LNCaP clone FGC (cell line): ENCODE data around the gene YIPF3.

Source experiments
- DNase-seq: peaks from one replicate; pipeline ENCODE4 v3.0.0-alpha.2; 2011; ENCODE audit warnings: low read depth
- H3K4me3 ChIP-seq: 2 replicates; pipeline ENCODE4 v1.5.1; 2011; ENCODE audit warnings: mild to moderate bottlenecking, low read depth, low read length, control low read depth
- CTCF ChIP-seq: IDR thresholded peaks from 2 replicates; pipeline ENCODE4 v1.5.1; 2012; ENCODE audit warnings: mild to moderate bottlenecking; ENCODE audit not compliant: control insufficient read depth, insufficient read depth; ENCODE audit errors: extremely low read depth

The YIPF3 gene

GRCh38 chr6:43478008-43478372, 38.7 kb downstream of the YIPF3 start:
- H3K4me3 ChIP-seq, result peak overlapping the region; percentile 85
- DNase-seq, result no peak
- no peak for TF ChIP-seq CTCF

GRCh38 chr6:43477235-43478007, 39.3 kb downstream of the YIPF3 start, which contains the start of gene TJAP1:
Gene TJAP1, plus strand, starts transcription at chr6:43477570. Its CDS starts 21,432 bp downstream, at chr6:43499002.
- H3K4me3 ChIP-seq, result peak within 1 kb of the TSS; percentile 85
- TF ChIP-seq CTCF, result no peak

GRCh38 chr6:43476746-43477145, 40.0 kb downstream of the YIPF3 start:
- peak overlapping the region; percentile 85 for H3K4me3 ChIP-seq
- no peak for TF ChIP-seq CTCF
- no peak for DNase-seq

More at GRCh38 chr6:43477235-43478007, 39.3 kb downstream of the YIPF3 start, which contains the start of gene TJAP1:
- DNase-seq, result no peak

- no peak overlapping the region for H3K4me3 ChIP-seq
- no peak for TF ChIP-seq CTCF
- DNase-seq, result no peak
Observed at GRCh38 chr6:43475516-43475915, 41.2 kb downstream of the YIPF3 start.

GRCh38 chr6:43472515-43472914, 44.2 kb downstream of the YIPF3 start:
- DNase-seq, result no peak
- no peak for TF ChIP-seq CTCF
- no peak overlapping the region for H3K4me3 ChIP-seq

GRCh38 chr6:43471399-43471798, 45.3 kb downstream of the YIPF3 start:
- no peak for TF ChIP-seq CTCF
- peak; percentile 74 for DNase-seq
- H3K4me3 ChIP-seq, result no peak overlapping the region

GRCh38 chr6:43469947-43470346, 46.8 kb downstream of the YIPF3 start:
- no peak for DNase-seq
- no peak for TF ChIP-seq CTCF
- no peak overlapping the region for H3K4me3 ChIP-seq
